K562 (cell line): ENCODE results near the gene TMEM205. TPM values are rescaled to one million over a fixed set of nuclear protein-coding genes. Genes with fewer than 3 reads are reported as not detected.

Experiments
- CBX1 ChIP-seq: sonication (generic); IDR thresholded peaks from 2 replicates; pipeline ENCODE4 v1.6.1; 2016; ENCODE audit warnings: antibody characterized with exemption, low read depth, mild to moderate bottlenecking
- CBX8 ChIP-seq: fragments of 200-600 bp; sonication (generic); IDR thresholded peaks from 2 replicates; pipeline ENCODE4 v1.6.1; 2012; ENCODE audit warnings: borderline replicate concordance, mixed run types, low read depth, mild to moderate bottlenecking, moderate library complexity, mixed read lengths, low read length, control low read depth, inconsistent platforms; ENCODE audit not compliant: poor library complexity, severe bottlenecking; ENCODE audit errors: extremely low read depth
- E2F8 ChIP-seq: fragments of 450-650 bp; IDR thresholded peaks from 2 replicates; pipeline ENCODE4 v1.7.1; 2018; ENCODE audit warnings: mild to moderate bottlenecking, low read depth; ENCODE audit not compliant: partially characterized antibody
- EP300 ChIP-seq: IDR thresholded peaks from 2 replicates; pipeline ENCODE4 v1.6.1; 2012; ENCODE audit warnings: low read length, improper control_type of control experiment
- GATAD2A ChIP-seq: fragments of 450-650 bp; IDR thresholded peaks from 2 replicates; pipeline ENCODE4 v1.6.1; 2017
- HLTF ChIP-seq: fragments of 450-650 bp; IDR thresholded peaks from 2 replicates; pipeline ENCODE4 v1.6.1; 2016
- HNRNPH1 ChIP-seq: fragments of 200-400 bp; formaldehyde crosslinking; optimal IDR thresholded peaks from 2 replicates; pipeline ENCODE3; 2017; ENCODE audit warnings: low read depth, mild to moderate bottlenecking, low read length, moderate library complexity
- MCM5 ChIP-seq: fragments of 450-650 bp; IDR thresholded peaks from 2 replicates; pipeline ENCODE4 v1.6.1; 2016; ENCODE audit warnings: low read depth
- MCM7 ChIP-seq, 2 experiments: fragments of 450-650 bp; IDR thresholded peaks; 2 replicates each; pipeline ENCODE4 v1.6.1; 2016 to 2018
- MYNN ChIP-seq, 2 experiments: sonication (generic); formaldehyde crosslinking in 1 of 2; IDR thresholded peaks; 2 replicates each; pipeline versions ENCODE4 v1.5.0 to v1.6.1; 2016 to 2020; ENCODE audit warnings: antibody characterized with exemption in 1 of 2, missing genetic modification reagents in 1 of 2
- NELFE ChIP-seq: IDR thresholded peaks from 2 replicates; pipeline ENCODE4 v1.6.1; 2011; ENCODE audit warnings: mild to moderate bottlenecking; ENCODE audit not compliant: insufficient read depth, insufficient read length
- PML ChIP-seq: IDR thresholded peaks from 2 replicates; pipeline ENCODE4 v1.6.1; 2012; ENCODE audit warnings: low read length, inconsistent platforms
- POLR2AphosphoS5 ChIP-seq: IDR thresholded peaks from 2 replicates; pipeline ENCODE4 v1.6.1; 2011; ENCODE audit warnings: mild to moderate bottlenecking, low read depth, low read length, moderate library complexity; ENCODE audit not compliant: control insufficient read depth, insufficient read depth
- RAD21 ChIP-seq, 2 experiments: fragments of 250-450 bp in 1 of 2; fragments of 450-650 bp in 1 of 2; sonication (Bioruptor Pico) in 1 of 2; formaldehyde crosslinking in 1 of 2; IDR thresholded peaks in 1 of 2; conservative IDR thresholded peaks in 1 of 2; 2 replicates each; pipeline versions ENCODE4 v1.4.0 to v1.8.0; 2020 to 2022; ENCODE audit warnings: mild to moderate bottlenecking in 2 of 2, moderate library complexity in 1 of 2
- RHOXF2B ChIP-seq: fragments of 250-450 bp; sonication (Bioruptor Pico); conservative IDR thresholded peaks from 2 replicates; pipeline ENCODE4 v1.5.1; 2021
- SIRT6 ChIP-seq: IDR thresholded peaks from one replicate; pipeline ENCODE4 v1.6.1; 2012; ENCODE audit warnings: low read depth, mild to moderate bottlenecking, control low read depth, inconsistent platforms, low read length, moderate library complexity
- TAF1 ChIP-seq: IDR thresholded peaks from 2 replicates; pipeline ENCODE4 v1.6.1; 2011; ENCODE audit warnings: mild to moderate bottlenecking, low read length, moderate library complexity; ENCODE audit not compliant: insufficient read depth, control insufficient read depth, severe bottlenecking; ENCODE audit errors: extremely low read depth
- ZBTB7A ChIP-seq: IDR thresholded peaks from 2 replicates; pipeline ENCODE4 v1.6.1; 2011; ENCODE audit warnings: low read depth, mild to moderate bottlenecking, low read length, moderate library complexity, borderline replicate concordance; ENCODE audit not compliant: control insufficient read depth
- ZC3H11A ChIP-seq: IDR thresholded peaks from 2 replicates; pipeline ENCODE4 v1.6.1; 2012; ENCODE audit warnings: low read depth, low read length, improper control_type of control experiment
- ZKSCAN3 ChIP-seq: fragments of 250-450 bp; sonication (Bioruptor Pico); IDR thresholded peaks from 2 replicates; pipeline ENCODE4 v1.4.0; 2020
- ZMIZ1 ChIP-seq, 2 experiments: fragments of 150-350 bp in 1 of 2; IDR thresholded peaks; 2 replicates each; pipeline ENCODE4 v1.6.1; 2012 to 2016; ENCODE audit warnings: low read depth in 2 of 2, low read length in 2 of 2, mild to moderate bottlenecking in 1 of 2, moderate library complexity in 1 of 2
- ZNF584 ChIP-seq: fragments of 200-800 bp; sonication (Bioruptor generic); IDR thresholded peaks from 2 replicates; pipeline ENCODE4 v1.6.1; 2016; ENCODE audit warnings: low read depth, mild to moderate bottlenecking, missing genetic modification characterization, missing compliant biosample characterization
- polyA plus RNA-seq, 8 experiments: library from polyadenylated mRNA; depleted of rRNA in 4 of 8; stranded (reverse) in 5 of 8; unstranded in 3 of 8; fragments of >200 nt; fragmentation: Nextera tagmentation in 2 of 8; fragmentation: Illumina TruSeq in 1 of 8; extraction: Ambion mirVana in 2 of 8; extraction: Trizol in 1 of 8; gene quantifications; 2 replicates each; pipeline versions ENCODE4 v1.2.1 to v1.2.3, GENCODE V29; 2011 to 2014; ENCODE audit warnings: inconsistent platforms in 1 of 8, missing spikeins in 1 of 8
- total RNA-seq, 7 experiments: library from RNA; depleted of rRNA in 6 of 7; stranded (reverse); fragments of >200 nt in 6 of 7; fragmentation: Illumina TruSeq in 2 of 7; extraction: Trizol in 2 of 7; gene quantifications; 2 replicates each; pipeline versions ENCODE4 v1.2.1 to v1.2.3, GENCODE V29; 2011 to 2021; ENCODE audit warnings: low replicate concordance in 1 of 7

The TMEM205 gene
- total and polyA plus RNA-seq, 9 of the 15 experiments (the other 6 are each of a cell fraction or from before 2014, with no cell fraction given): 21.3 to 81.5 (median 44.1) TPM

GRCh38 chr19:11382898-11383705 is 37.0 kb upstream of the TMEM205 start (continued):
- TF ChIP-seq ZMIZ1 (IDR thresholded peaks at IDR 0.05; ENCODE audit: low read depth in 2 of 2, low read length in 2 of 2) (no peak), ZNF584 (no peak), RAD21 (CRISPR knock-in tag; conservative IDR thresholded peaks at IDR 0.05 in 1 of 2, IDR thresholded peaks at IDR 0.05 in 1 of 2) (peak; percentile 56 to 83), HLTF (0 out of 2 replicates have a peak, but pooled peaks have one; percentile 8), CBX8 (no peak), MYNN (IDR thresholded peaks at IDR 0.05) (peak; percentile 78), MYNN (CRISPR knock-in tag; IDR thresholded peaks at IDR 0.05) (no peak), CBX1 (no peak), PML (peak; percentile 45; the same call in 1 of the 2 replicates), SIRT6 (no peak), MCM5 (no peak), POLR2AphosphoS5 (0 out of 2 replicates have a peak, but pooled peaks have one; percentile 15), ZC3H11A (no peak), E2F8 (no peak), NELFE (no peak), HNRNPH1 (no peak), ZBTB7A (peak; percentile 81), RHOXF2B (CRISPR knock-in tag) (no peak), TAF1 (peak; percentile 5), MCM7 (IDR thresholded peaks at IDR 0.05) (no peak), ZKSCAN3 (CRISPR knock-in tag) (no peak), EP300 (0 out of 2 replicates have a peak, but pooled peaks have one; percentile 5), GATAD2A (no peak)
